Breast epithelium (tissue), 3 donors: Measurements from ENCODE around the gene NSUN2.

Experiments used
- POLR2A ChIP-seq: fragments of 450-650 bp; IDR thresholded peaks from one replicate; pipeline ENCODE4 v1.6.1; 2016; ENCODE audit warnings: antibody characterized with exemption, mild to moderate bottlenecking, moderate library complexity
- TF ChIP-seq, protein P1 (sequence below), 3 donors: fragments of 450-650 bp; IDR thresholded peaks; one replicate each; pipeline ENCODE4 v1.5.1; 2016 to 2017; ENCODE audit warnings: antibody characterized with exemption in 3 of 3, mild to moderate bottlenecking in 3 of 3, moderate library complexity in 3 of 3

DNA sequence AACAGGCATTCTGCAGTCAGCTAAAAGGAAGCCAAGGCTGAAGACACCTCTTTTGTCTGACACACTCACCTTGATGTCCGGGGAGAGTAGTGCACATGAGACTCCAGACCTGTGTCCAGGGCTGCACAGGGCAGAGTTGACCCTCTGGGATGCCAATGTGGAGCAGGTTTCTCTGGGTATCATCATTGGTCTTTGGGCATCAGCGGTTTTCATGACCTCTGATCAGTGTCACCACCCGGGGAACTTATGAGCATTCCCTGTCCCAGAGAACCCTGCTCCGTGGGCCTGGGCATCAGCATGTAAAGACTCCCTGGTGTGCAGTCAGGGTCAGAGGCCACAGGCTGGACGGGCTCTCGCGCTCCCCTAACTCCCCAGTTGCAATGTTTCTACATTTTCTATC lies 80.2 kb downstream of the NSUN2 start:
- TF ChIP-seq, protein P1, sequence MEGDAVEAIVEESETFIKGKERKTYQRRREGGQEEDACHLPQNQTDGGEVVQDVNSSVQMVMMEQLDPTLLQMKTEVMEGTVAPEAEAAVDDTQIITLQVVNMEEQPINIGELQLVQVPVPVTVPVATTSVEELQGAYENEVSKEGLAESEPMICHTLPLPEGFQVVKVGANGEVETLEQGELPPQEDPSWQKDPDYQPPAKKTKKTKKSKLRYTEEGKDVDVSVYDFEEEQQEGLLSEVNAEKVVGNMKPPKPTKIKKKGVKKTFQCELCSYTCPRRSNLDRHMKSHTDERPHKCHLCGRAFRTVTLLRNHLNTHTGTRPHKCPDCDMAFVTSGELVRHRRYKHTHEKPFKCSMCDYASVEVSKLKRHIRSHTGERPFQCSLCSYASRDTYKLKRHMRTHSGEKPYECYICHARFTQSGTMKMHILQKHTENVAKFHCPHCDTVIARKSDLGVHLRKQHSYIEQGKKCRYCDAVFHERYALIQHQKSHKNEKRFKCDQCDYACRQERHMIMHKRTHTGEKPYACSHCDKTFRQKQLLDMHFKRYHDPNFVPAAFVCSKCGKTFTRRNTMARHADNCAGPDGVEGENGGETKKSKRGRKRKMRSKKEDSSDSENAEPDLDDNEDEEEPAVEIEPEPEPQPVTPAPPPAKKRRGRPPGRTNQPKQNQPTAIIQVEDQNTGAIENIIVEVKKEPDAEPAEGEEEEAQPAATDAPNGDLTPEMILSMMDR (IDR thresholded peaks at IDR 0.05) = no peak
- no peak for TF ChIP-seq POLR2A
